Right atrium auricular region (tissue), 2 donors: Measurements from ENCODE around the gene MYH7. TPM values are rescaled to one million over a fixed set of nuclear protein-coding genes. Genes with fewer than 3 reads are reported as not detected.

ENCODE experiments used
- DNase-seq: peaks from one replicate; pipeline ENCODE4 v3.0.0-alpha.2; 2019; ENCODE audit warnings: low spot score
- H3K27ac ChIP-seq, 2 donors: fragments of 200-600 bp; sonication (generic); 1 replicate in 1 of 2; 2 replicates in 1 of 2; pipeline ENCODE4 v1.5.1; 2016 to 2019
- H3K27me3 ChIP-seq, 2 donors: fragments of 200-600 bp; sonication (generic); one replicate each; pipeline versions ENCODE4 v1.5.1 to v1.6.0; 2017 to 2019
- H3K36me3 ChIP-seq: fragments of 200-600 bp; sonication (generic); one replicate; pipeline ENCODE4 v1.5.1; 2016
- H3K4me1 ChIP-seq, 2 donors: fragments of 200-600 bp; sonication (generic); one replicate each; pipeline versions ENCODE4 v1.5.1 to v1.6.0; 2017 to 2019
- H3K4me3 ChIP-seq, 2 donors: fragments of 200-600 bp; sonication (generic); 1 replicate in 1 of 2; 2 replicates in 1 of 2; pipeline ENCODE4 v1.5.1; 2017 to 2019; ENCODE audit warnings: mild to moderate bottlenecking in 1 of 2, moderate library complexity in 1 of 2
- H3K9me3 ChIP-seq, 2 donors: fragments of 200-600 bp; sonication (generic); one replicate each; pipeline ENCODE4 v1.5.1; 2019
- total RNA-seq, 2 donors: library from RNA; depleted of rRNA; stranded (reverse); fragments of >200 nt; gene quantifications; one replicate each; pipeline ENCODE4 v1.1.0, GENCODE V29; 2016
- TF ChIP-seq, protein P1 (sequence below), 2 donors: fragments of 200-600 bp; sonication (generic); IDR thresholded peaks; one replicate each; pipeline ENCODE4 v1.5.1; 2019; ENCODE audit warnings: antibody characterized with exemption in 2 of 2

Gene MYH7
- total RNA-seq, 2 donors from 2014 or later, result 1,082 to 4,592 TPM

DNA sequence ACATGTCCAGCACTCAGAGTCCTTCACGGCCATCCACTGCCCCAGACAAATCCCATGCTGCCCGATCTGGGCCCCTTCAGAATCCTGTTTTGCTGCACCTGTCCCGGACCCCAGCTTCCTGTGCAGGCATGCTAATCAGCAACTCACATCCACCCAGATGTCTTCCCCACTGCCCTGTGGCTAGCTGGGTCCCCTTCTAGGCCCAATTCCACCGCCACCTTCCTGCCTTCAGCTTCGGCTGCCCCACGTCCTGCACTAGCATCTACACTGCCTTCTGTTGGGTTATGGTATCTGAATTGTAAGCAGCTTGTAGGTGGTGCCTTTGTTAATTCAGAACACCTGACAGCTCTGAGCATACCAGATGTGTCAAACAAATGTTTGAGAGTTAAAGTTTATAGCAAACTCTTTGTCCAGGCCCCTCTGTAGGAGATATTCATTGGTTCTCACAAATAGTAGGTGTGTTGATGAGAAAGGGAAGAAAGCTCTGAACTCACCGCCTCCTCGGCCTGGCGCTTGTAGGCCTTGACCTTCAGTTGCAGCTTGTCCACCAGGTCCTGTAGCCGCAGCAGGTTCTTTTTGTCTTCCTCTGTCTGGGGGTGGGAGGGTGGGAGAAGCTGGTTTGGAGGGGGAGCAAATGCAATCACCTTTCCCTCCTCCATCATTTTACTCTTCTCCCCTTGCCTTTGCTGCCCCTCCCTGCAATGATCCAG, 52.6 kb downstream of the MYH7 start:
- Histone ChIP-seq H3K27me3 (no peaks in the 10 kb centered on the region), H3K27ac (no peak overlapping the region), H3K4me3 (no peak overlapping the region), H3K36me3 (peaks cover 67% of the 10 kb centered on the region), H3K4me1 (no peaks in the 10 kb centered on the region), H3K9me3 (no peaks in the 10 kb centered on the region)
- DNase-seq, result no peak
- TF ChIP-seq, protein P1, sequence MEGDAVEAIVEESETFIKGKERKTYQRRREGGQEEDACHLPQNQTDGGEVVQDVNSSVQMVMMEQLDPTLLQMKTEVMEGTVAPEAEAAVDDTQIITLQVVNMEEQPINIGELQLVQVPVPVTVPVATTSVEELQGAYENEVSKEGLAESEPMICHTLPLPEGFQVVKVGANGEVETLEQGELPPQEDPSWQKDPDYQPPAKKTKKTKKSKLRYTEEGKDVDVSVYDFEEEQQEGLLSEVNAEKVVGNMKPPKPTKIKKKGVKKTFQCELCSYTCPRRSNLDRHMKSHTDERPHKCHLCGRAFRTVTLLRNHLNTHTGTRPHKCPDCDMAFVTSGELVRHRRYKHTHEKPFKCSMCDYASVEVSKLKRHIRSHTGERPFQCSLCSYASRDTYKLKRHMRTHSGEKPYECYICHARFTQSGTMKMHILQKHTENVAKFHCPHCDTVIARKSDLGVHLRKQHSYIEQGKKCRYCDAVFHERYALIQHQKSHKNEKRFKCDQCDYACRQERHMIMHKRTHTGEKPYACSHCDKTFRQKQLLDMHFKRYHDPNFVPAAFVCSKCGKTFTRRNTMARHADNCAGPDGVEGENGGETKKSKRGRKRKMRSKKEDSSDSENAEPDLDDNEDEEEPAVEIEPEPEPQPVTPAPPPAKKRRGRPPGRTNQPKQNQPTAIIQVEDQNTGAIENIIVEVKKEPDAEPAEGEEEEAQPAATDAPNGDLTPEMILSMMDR (IDR thresholded peaks at IDR 0.05), result no peak

DNA sequence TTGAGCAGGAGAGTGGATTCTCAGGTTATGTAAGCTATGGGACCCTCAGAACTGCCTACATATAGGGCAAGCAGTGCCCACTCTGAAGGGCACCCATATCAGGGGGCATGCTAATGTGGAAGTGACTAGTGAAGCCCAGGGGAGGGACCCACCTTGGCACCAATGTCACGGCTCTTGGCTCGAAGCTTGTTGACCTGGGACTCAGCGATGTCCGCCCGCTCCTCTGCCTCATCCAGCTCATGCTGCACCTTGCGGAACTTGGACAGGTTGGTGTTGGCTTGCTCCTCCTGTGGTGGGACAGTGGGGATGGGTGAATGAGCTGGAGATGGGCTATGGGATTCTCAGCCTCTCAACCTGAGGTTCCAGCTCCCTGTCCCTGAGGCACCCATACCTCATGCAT, 53.2 kb downstream of the MYH7 start:
- TF ChIP-seq, protein P1 (IDR thresholded peaks at IDR 0.05), result no peak
- peaks cover 61% of the 10 kb centered on the region for H3K36me3 ChIP-seq
- H3K27me3 ChIP-seq, result no peaks in the 10 kb centered on the region
- peak overlapping the region; percentile 6 to 26 for H3K27ac ChIP-seq
- no peak for DNase-seq
- no peak overlapping the region for H3K4me3 ChIP-seq
- H3K9me3 ChIP-seq, result no peaks in the 10 kb centered on the region
- H3K4me1 ChIP-seq, result no peaks in the 10 kb centered on the region

DNA sequence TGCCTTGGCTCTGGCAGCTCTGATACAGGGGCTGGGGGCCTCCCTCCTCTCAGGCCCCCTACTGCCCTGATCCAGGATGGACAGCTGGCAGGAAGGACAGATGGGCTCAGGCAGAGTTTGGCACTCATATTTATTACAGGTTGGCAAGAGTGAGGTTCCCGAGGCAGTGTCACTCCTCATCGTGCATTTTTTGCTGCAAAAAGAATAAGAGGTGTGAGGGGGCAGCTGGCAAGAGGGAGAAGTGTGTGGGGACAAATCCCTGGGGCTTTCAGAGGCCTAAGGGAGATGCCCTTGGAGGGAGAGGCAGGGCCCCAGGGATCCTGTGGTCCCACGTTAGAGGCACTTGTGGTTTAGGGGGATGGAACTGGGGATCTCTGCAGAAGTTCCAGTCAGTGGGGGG, 53.6 kb downstream of the MYH7 start:
- no peak overlapping the region for H3K4me3 ChIP-seq
- no peaks in the 10 kb centered on the region for H3K27me3 ChIP-seq
- peak overlapping the region; percentile 6 to 26 for H3K27ac ChIP-seq
- no peaks in the 10 kb centered on the region for H3K9me3 ChIP-seq
- DNase-seq, result no peak
- TF ChIP-seq, protein P1 (IDR thresholded peaks at IDR 0.05), result no peak
- H3K4me1 ChIP-seq, result no peaks in the 10 kb centered on the region
- peaks cover 57% of the 10 kb centered on the region for H3K36me3 ChIP-seq

DNA sequence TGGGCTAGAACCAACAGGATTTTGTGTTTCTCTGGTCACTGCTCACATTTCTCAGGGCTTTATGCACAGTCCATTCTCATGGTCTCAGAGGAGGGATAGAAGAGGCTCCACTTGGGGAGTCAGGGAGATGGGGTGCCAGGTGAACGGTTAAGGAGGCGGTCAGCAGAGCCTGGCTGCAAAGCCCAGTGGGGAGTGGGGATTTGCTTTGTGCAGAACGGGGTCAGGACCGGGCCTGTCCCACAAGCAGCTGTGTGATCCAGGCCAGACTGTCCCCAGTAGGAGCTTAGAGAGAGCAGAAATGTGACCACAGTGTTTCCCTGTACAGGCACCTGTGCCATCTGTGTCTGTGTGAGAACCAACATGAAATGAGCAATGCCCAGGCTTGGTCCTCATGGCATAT, 54.5 kb downstream of the MYH7 start:
- no peak for DNase-seq
- H3K27me3 ChIP-seq, result no peaks in the 10 kb centered on the region
- H3K27ac ChIP-seq, result peak overlapping the region in 1 of 2 donors; percentile 8
- no peak overlapping the region for H3K4me3 ChIP-seq
- TF ChIP-seq, protein P1 (IDR thresholded peaks at IDR 0.05), result no peak
- H3K9me3 ChIP-seq, result no peaks in the 10 kb centered on the region
- no peaks in the 10 kb centered on the region for H3K4me1 ChIP-seq
- peaks cover 48% of the 10 kb centered on the region for H3K36me3 ChIP-seq

DNA sequence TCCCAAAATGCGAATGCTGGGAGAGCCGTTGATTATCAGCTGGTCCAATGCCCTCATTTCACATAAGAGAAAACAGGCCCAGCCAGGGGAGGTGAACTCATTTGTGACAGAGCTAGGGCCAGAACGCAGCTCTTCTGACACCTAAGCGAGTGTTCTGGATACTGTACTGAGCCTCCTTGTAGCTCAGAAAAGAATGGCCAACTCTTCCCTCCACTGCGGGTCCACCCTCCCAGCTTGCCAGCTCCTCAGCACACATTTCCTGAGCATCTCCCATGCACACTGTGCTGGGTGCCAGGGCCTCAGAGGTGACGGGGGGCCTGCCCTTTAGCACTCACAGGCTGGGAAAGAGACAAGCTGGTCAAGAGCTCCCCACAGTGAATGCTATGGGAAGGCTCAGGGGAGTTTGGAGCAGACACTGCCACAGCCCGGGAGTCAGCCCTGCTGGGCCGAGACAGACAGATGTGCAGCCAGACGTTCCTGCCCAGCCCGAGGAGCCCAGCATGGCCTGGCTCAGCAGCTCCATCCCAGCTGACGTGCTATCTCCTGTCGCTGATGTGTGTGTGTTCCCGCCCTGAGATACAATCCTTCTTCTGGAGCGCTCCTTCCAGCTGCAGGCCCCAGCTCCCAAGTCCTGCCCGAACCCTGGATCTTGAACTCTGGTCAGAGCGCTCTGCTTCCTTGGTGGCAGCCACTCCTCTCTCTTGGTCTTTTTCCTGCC, 55.1 kb downstream of the MYH7 start:
- no peaks in the 10 kb centered on the region for H3K9me3 ChIP-seq
- TF ChIP-seq, protein P1 (IDR thresholded peaks at IDR 0.05), result no peak
- H3K36me3 ChIP-seq, result peaks cover 42% of the 10 kb centered on the region
- H3K4me1 ChIP-seq, result no peaks in the 10 kb centered on the region
- H3K27ac ChIP-seq, result peak overlapping the region in 1 of 2 donors; percentile 8
- no peak for DNase-seq
- H3K4me3 ChIP-seq, result no peak overlapping the region
- no peaks in the 10 kb centered on the region for H3K27me3 ChIP-seq
